ENCODE measurements around the gene PTCH1.

Gene PTCH1

DNA sequence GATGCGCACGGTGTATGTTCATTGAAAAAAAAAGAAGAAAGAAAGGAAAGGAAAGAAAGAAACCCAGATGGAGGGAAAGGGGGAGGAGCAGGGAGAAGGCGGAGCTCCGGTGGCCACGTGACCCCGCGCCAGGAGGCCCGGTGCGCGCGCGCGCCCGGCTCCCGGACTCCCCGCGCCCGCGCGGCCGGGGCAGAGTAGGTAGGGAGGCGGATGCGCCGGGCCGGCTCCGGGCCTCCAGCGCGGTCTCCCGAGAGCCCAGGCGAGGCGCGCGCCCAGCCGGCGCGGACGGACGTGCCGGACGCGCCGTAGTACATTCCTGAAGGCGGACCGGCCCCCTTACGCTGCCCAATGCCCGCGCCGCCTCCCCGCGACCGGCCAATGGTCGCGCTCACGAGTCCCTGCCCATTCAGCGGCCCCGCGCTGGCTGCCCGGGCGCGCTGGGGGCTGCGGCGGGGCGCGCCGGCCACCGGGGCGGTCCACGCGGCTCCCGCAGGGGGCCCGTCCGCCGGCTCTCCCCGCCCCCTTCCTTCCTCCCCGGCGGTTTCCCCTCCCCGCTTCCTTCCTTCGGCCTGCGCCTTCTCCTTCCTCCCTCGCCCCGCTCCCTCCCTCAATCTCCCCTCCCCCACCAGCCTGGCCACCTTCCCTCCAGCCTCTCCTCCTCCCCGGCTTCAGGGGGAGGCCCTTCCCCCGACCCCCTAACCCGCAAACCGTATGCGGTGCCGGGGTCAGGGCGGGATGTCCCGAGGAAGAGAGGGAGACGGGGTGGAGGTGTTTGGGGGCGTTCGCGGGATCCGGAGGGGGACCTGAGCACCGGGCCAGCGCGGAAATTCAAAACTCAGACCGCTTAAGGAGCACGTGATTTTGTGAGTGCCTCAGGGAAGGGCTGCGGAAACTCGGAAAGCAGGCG is 5.8 kb downstream of the PTCH1 start:
- CTCF ChIA-PET, result no interaction called here
- POLR2A ChIA-PET, result no interaction called here
- H3K4me3 ChIP-seq (ENCODE audit: low read depth, low read length), result peak overlapping the region; percentile 86
- TF ChIP-seq, protein P1, sequence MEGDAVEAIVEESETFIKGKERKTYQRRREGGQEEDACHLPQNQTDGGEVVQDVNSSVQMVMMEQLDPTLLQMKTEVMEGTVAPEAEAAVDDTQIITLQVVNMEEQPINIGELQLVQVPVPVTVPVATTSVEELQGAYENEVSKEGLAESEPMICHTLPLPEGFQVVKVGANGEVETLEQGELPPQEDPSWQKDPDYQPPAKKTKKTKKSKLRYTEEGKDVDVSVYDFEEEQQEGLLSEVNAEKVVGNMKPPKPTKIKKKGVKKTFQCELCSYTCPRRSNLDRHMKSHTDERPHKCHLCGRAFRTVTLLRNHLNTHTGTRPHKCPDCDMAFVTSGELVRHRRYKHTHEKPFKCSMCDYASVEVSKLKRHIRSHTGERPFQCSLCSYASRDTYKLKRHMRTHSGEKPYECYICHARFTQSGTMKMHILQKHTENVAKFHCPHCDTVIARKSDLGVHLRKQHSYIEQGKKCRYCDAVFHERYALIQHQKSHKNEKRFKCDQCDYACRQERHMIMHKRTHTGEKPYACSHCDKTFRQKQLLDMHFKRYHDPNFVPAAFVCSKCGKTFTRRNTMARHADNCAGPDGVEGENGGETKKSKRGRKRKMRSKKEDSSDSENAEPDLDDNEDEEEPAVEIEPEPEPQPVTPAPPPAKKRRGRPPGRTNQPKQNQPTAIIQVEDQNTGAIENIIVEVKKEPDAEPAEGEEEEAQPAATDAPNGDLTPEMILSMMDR (IDR thresholded peaks at IDR 0.05; ENCODE audit: insufficient read depth, low read length, missing control alignments), result no peak
- peak; percentile 74 for DNase-seq (ENCODE audit: low read depth, low spot score)

DNA sequence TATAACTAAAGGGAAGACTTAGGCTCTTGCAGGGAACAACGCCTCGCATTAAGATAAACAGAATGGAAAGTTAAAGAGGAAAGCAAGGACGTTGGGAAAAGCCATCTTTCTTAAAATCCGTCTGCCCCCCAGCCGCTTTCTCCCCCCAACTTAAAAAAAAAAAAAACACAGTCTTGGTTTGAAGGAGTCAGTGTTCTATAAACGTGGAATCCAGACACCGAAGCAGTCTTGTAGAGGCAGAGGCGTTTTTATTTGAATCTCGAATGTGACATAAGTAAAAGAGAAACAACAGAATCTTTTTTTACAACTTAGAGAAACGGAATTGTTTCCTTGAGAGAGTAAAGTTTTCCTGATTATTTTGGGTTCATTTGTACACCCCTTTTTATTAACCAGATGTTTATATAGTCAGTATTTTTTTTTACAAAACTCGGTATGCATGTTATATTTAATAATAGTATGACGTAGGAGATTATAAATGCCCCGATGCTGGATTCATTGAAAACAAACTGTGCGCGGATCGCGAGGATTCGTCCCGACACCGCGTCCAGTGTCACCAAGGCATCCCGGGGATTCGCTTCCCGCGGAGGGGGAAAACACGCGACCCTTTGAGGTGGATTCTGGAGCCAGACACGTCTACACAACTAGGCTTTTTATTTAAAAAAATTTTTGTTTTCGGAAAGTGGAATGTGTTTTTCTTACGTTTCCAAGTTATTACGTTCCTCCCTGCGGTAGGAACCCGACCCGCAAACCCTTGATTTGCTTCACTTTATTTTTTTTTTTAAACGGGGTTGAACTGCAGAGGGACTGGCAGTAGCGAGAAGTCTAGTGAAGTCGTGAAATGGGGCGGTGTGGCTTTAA is 6.7 kb downstream of the PTCH1 start:
- H3K4me3 ChIP-seq (ENCODE audit: low read depth, low read length), result peak overlapping the region; percentile 86
- ChIA-PET CTCF (no interaction called here), POLR2A (no interaction called here)
- DNase-seq (ENCODE audit: low read depth, low spot score), result no peak
- TF ChIP-seq, protein P1 (IDR thresholded peaks at IDR 0.05; ENCODE audit: insufficient read depth, low read length, missing control alignments), result no peak

DNA sequence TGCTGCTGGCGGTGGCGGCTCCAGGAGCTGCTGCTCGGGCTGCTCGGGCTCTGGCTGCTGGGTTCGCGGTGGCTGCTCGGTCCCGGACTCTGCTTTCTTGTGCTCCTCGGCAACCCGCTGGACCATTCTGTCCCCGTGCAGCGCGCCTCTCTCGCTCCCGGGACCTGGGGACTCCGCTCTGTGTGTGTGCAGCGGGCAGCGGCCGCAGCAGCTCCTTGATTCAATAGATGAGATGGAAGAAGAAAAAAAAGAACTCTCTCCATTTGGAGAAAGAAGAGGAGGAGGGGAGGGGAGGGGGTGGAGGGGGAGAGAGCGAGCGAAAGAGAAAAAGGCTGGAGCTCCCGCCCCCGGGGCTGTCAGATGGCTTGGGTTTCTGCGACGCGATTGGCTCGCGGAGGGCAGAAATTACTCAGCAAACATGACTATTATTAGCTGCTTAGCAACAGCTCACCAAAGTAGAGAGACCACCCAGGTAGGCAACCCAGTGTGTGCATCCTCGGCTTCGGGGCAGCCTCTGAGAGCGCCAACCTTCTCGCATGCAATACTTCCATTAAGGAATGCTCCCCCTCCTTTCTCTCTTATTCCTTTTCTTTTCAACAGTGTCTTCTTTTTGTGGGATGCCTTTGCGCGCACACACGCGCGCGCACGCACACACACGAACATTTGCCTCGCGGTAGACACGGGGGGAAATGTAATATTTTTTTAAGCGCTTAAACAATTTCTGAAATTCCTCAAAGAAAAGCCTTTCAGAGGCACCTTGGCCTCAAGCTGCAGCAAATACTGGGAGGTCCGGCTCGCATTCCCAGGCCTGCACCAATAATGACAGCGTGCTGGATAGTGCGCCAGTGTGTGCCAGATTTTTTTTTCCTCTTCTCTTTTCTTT is 7.6 kb downstream of the PTCH1 start:
- peak overlapping the region; percentile 86 for H3K4me3 ChIP-seq (ENCODE audit: low read depth, low read length)
- peak; percentile 67 for DNase-seq (ENCODE audit: low read depth, low spot score)
- ChIA-PET POLR2A (interaction anchor here (0.9 kb wide), 1 partner anchor 307 kb away, joined by 3 read pairs; no protein-coding TSS in a partner anchor), CTCF (interaction anchor here (1.1 kb wide), 1 partner anchor 47 kb away, joined by 4 read pairs; no protein-coding TSS in a partner anchor)
- TF ChIP-seq, protein P1 (IDR thresholded peaks at IDR 0.05; ENCODE audit: insufficient read depth, low read length, missing control alignments), result no peak

DNA sequence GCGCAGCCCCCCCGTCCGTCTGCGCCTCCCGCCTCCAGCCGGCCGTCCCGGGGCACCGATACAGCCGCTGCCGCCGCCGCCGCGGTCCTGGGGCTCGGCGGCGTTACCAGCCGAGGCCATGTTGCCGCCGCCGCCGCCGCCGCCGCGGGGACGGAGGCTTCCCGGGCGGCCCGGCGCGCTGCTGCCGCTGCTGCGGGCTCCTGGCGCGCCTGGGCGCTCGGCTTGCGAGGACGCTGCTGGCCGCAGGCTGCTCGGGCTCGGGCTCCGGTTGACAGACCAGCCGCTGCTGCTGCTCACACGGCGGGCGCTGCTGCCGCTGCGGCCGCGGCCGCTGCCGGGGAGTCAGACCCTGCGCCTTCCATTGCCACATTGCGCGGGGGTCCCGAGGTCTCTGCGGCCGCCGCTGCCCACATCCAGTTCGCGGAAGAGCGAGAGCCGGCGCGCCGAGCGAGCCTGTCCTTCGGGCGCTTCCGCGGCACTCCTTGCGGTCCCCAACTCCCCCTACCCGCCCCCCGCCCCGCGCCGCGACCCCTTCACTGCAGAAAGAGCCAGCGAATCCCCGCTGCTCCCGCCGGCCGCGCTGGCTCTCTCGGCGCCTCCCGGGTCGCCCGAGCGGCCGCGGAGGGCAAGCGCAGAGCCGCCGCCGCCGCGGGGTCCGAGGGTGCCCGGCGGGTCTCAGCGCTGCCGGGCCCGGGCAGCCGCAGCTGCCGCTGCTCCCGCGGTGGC is 8.4 kb downstream of the PTCH1 start:
- TF ChIP-seq, protein P1 (IDR thresholded peaks at IDR 0.05; ENCODE audit: insufficient read depth, low read length, missing control alignments), result no peak
- POLR2A ChIA-PET, result interaction anchor here (0.9 kb wide), 1 partner anchor 306 kb away, joined by 3 read pairs; no protein-coding TSS in a partner anchor
- DNase-seq (ENCODE audit: low read depth, low spot score), result no peak
- H3K4me3 ChIP-seq (ENCODE audit: low read depth, low read length), result peak overlapping the region; percentile 86
- CTCF ChIA-PET, result interaction anchor here (1.1 kb wide), 1 partner anchor 46 kb away, joined by 4 read pairs; no protein-coding TSS in a partner anchor

DNA sequence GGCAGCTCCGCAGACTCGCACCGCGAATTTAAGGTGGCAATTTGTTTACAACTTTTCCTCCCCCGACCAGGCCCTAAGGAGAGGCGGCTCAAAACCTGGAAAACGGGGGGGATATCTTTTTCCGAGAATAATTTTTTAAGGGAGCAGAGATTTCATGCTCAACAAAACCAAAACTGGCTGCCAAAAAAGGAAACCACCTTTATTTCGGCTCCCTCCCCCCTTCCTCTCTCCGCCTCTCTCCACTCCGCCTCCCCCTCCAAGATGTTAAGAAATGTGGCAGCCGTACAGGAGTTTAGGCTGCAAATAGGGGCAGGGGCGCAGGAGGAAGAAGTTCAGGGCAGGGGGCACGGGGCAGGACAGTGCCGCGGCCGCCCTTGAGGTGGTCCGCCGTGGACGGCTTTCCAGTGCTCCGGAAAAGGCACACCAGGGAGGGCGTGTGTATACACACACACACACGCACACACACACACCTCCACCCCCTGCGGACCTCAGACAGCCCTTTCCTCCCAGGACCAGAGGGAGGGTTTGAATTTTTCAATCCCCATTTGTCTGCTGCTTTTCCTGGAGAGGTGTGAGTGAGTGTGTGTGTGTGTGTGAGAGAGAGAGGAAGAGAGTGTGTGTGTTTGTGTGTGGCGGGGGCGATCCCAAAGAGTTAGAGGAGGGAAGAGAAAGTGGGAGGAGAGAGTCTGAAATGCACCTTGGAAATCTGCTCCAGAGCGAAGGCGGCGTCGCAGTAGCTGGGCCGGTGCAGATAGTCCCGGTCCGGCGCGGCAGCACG is 9.1 kb downstream of the PTCH1 start:
- POLR2A ChIA-PET, result interaction anchor here (0.6 kb wide), 1 partner anchor 126 kb away, joined by 4 read pairs; no protein-coding TSS in a partner anchor
- TF ChIP-seq, protein P1 (IDR thresholded peaks at IDR 0.05; ENCODE audit: insufficient read depth, low read length, missing control alignments), result no peak
- no peak for DNase-seq (ENCODE audit: low read depth, low spot score)
- H3K4me3 ChIP-seq (ENCODE audit: low read depth, low read length), result peak overlapping the region; percentile 86
- CTCF ChIA-PET, result no interaction called here

All from AG04449 (cell line).